HUES48 (cell line): ENCODE results near the gene TRIM17.
A peak's percentile ranks its signal among the peaks of the same experiment; 100 is the strongest.

Experiments used
- H3K27ac ChIP-seq: one replicate; pipeline ENCODE4 v1.7.0; 2013; ENCODE audit warnings: low read depth, low read length, inconsistent platforms
- H3K27me3 ChIP-seq: 2 replicates; pipeline ENCODE4 v1.6.1; 2013; ENCODE audit warnings: mild to moderate bottlenecking, low read length; ENCODE audit not compliant: control insufficient read depth, insufficient read depth
- H3K36me3 ChIP-seq: 2 replicates; pipeline ENCODE4 v1.6.1; 2013; ENCODE audit warnings: low read length; ENCODE audit not compliant: control insufficient read depth, insufficient read depth
- H3K4me1 ChIP-seq: 2 replicates; pipeline ENCODE4 v1.6.1; 2013; ENCODE audit warnings: mild to moderate bottlenecking, low read length; ENCODE audit not compliant: control insufficient read depth, insufficient read depth
- H3K4me3 ChIP-seq: 2 replicates; pipeline ENCODE4 v1.5.1; 2013; ENCODE audit warnings: mild to moderate bottlenecking, low read depth, low read length
- H3K9ac ChIP-seq: 2 replicates; pipeline ENCODE4 v1.6.1; 2013; ENCODE audit warnings: mild to moderate bottlenecking, low read depth, low read length, moderate library complexity
- H3K9me3 ChIP-seq: 2 replicates; pipeline ENCODE4 v1.6.1; 2013; ENCODE audit warnings: low read length; ENCODE audit not compliant: control insufficient read depth, insufficient read depth

TRIM17 gene

GRCh38 chr1:228416217-228416933 is at the start of gene TRIM17:
TRIM17 (minus strand) TSS chr1:228416861; CDS start chr1:228415072, 1,789 bp downstream.
- Histone ChIP-seq H3K36me3 (0 out of 2 replicates have a peak, but pooled peaks cover 4% of the 10 kb centered on the region), H3K27ac (peak within 1 kb of the TSS; percentile 42), H3K9ac (no peak within 1 kb of the TSS), H3K4me1 (peaks cover 10% of the 10 kb centered on the region; the same call in 1 of the 2 replicates), H3K4me3 (peak within 1 kb of the TSS; percentile 75), H3K27me3 (peaks cover 71% of the 10 kb centered on the region), H3K9me3 (no peaks in the 10 kb centered on the region; the same call in 1 of the 2 replicates)

GRCh38 chr1:228465571-228466146 is 49.0 kb upstream of the TRIM17 start:
- Histone ChIP-seq H3K9ac (no peak overlapping the region), H3K27me3 (peaks cover 57% of the 10 kb centered on the region), H3K36me3 (no peaks in the 10 kb centered on the region), H3K27ac (no peak overlapping the region), H3K4me1 (peaks cover 19% of the 10 kb centered on the region; the same call in 1 of the 2 replicates), H3K4me3 (no peak overlapping the region), H3K9me3 (no peaks in the 10 kb centered on the region)

GRCh38 chr1:228465141-228465540 is 48.5 kb upstream of the TRIM17 start:
- Histone ChIP-seq H3K4me1 (peaks cover 19% of the 10 kb centered on the region; the same call in 1 of the 2 replicates), H3K27ac (peak overlapping the region; percentile 49), H3K9me3 (no peaks in the 10 kb centered on the region), H3K4me3 (peak overlapping the region; percentile 78), H3K9ac (no peak overlapping the region), H3K36me3 (no peaks in the 10 kb centered on the region), H3K27me3 (peaks cover 59% of the 10 kb centered on the region)

GRCh38 chr1:228464487-228464983 is 47.9 kb upstream of the TRIM17 start:
- Histone ChIP-seq H3K36me3 (no peaks in the 10 kb centered on the region), H3K4me3 (peak overlapping the region; percentile 78), H3K9me3 (no peaks in the 10 kb centered on the region), H3K27ac (peak overlapping the region; percentile 49), H3K27me3 (peaks cover 59% of the 10 kb centered on the region), H3K4me1 (peaks cover 14% of the 10 kb centered on the region; the same call in 1 of the 2 replicates), H3K9ac (peak overlapping the region; percentile 25; the same call in 1 of the 2 replicates)

GRCh38 chr1:228463559-228464455 is 47.1 kb upstream of the TRIM17 start:
- H3K9ac ChIP-seq: peak overlapping the region; percentile 25; the same call in 1 of the 2 replicates
- H3K27ac ChIP-seq: no peak overlapping the region
- H3K4me3 ChIP-seq: peak overlapping the region; percentile 78
- peaks cover 59% of the 10 kb centered on the region for H3K27me3 ChIP-seq
- H3K4me1 ChIP-seq: peaks cover 10% of the 10 kb centered on the region; the same call in 1 of the 2 replicates
- H3K36me3 ChIP-seq: no peaks in the 10 kb centered on the region
- no peaks in the 10 kb centered on the region for H3K9me3 ChIP-seq

GRCh38 chr1:228463009-228463558 is 46.4 kb upstream of the TRIM17 start:
- H3K27ac ChIP-seq: no peak overlapping the region

GRCh38 chr1:228462560-228462959 is 45.9 kb upstream of the TRIM17 start:
- H3K9ac ChIP-seq: no peak overlapping the region
- no peak overlapping the region for H3K27ac ChIP-seq
- H3K27me3 ChIP-seq: peaks cover 54% of the 10 kb centered on the region
- no peaks in the 10 kb centered on the region for H3K9me3 ChIP-seq
- no peak overlapping the region for H3K4me3 ChIP-seq
- H3K4me1 ChIP-seq: peaks cover 10% of the 10 kb centered on the region; the same call in 1 of the 2 replicates
- H3K36me3 ChIP-seq: no peaks in the 10 kb centered on the region

More at GRCh38 chr1:228463009-228463558, 46.4 kb upstream of the TRIM17 start:
- Histone ChIP-seq H3K9ac (no peak overlapping the region), H3K27me3 (peaks cover 59% of the 10 kb centered on the region), H3K4me1 (peaks cover 10% of the 10 kb centered on the region; the same call in 1 of the 2 replicates), H3K9me3 (no peaks in the 10 kb centered on the region), H3K4me3 (peak overlapping the region; percentile 78), H3K36me3 (no peaks in the 10 kb centered on the region)

- peaks cover 37% of the 10 kb centered on the region for H3K27me3 ChIP-seq
Measured at GRCh38 chr1:228460821-228461220, 44.2 kb upstream of the TRIM17 start.

GRCh38 chr1:228459091-228459993 is 42.7 kb upstream of the TRIM17 start:
- Histone ChIP-seq H3K27me3 (peaks cover 31% of the 10 kb centered on the region), H3K4me1 (peaks cover 14% of the 10 kb centered on the region), H3K9ac (peak overlapping the region; percentile 82; the same call in 1 of the 2 replicates), H3K27ac (no peak overlapping the region), H3K36me3 (peaks cover 1% of the 10 kb centered on the region; the same call in 1 of the 2 replicates), H3K9me3 (no peaks in the 10 kb centered on the region), H3K4me3 (peak overlapping the region; percentile 82)

More at GRCh38 chr1:228460821-228461220, 44.2 kb upstream of the TRIM17 start:
- Histone ChIP-seq H3K9ac (no peak overlapping the region), H3K9me3 (no peaks in the 10 kb centered on the region), H3K4me1 (peaks cover 10% of the 10 kb centered on the region; the same call in 1 of the 2 replicates), H3K27ac (no peak overlapping the region), H3K36me3 (no peaks in the 10 kb centered on the region), H3K4me3 (no peak overlapping the region)
